ENCODE results near the gene TMEM18. TPM values are rescaled to one million over a fixed set of nuclear protein-coding genes. Genes with fewer than 3 reads are reported as not detected.

TMEM18 gene
- total RNA-seq, 4 donors from 2014 or later, result 10.6 to 32.7 (median 18.8) TPM

DNA sequence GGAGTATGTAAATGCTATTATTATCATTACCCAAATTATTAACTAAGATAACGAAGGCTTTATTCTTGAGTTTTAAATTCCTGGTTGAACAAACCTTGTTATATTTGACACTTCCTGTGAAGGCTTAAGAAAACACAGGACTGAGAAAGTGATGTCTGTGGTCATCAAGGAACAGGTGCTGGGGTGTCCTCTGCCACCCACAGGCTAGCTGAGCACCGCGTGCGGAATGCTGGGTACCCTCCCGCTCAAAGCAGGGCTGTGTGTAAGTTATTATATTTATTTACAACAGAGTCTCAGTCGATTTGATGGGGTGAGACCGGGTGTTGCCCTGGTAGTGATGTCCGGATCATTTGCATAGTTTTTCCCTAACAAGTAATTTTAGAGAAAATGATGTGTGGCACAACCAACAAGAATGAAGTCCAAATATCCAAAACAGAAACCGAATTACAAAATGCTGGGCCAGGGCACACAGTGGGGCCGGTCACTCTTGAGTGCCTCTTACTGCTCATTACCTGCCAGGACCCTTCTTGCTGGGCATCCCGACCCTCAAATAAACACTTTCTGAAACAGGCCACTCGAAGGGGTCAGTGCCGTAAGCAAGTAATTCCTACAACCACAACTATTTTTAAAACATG, 49.2 kb downstream of the TMEM18 start:
- no peaks in the 10 kb centered on the region for H3K36me3 ChIP-seq
- 82 to 89% methylated on average over 13 of the region's 13 CpGs for WGBS, 2 donors (ENCODE audit: low coverage in 1 of 2)
- TF ChIP-seq POLR2AphosphoS5 (IDR thresholded peaks at IDR 0.05), result no peak
- no peak for TF ChIP-seq POLR2A (IDR thresholded peaks at IDR 0.05)
- no peak for TF ChIP-seq EP300 (IDR thresholded peaks at IDR 0.05)
- TF ChIP-seq, protein P1, sequence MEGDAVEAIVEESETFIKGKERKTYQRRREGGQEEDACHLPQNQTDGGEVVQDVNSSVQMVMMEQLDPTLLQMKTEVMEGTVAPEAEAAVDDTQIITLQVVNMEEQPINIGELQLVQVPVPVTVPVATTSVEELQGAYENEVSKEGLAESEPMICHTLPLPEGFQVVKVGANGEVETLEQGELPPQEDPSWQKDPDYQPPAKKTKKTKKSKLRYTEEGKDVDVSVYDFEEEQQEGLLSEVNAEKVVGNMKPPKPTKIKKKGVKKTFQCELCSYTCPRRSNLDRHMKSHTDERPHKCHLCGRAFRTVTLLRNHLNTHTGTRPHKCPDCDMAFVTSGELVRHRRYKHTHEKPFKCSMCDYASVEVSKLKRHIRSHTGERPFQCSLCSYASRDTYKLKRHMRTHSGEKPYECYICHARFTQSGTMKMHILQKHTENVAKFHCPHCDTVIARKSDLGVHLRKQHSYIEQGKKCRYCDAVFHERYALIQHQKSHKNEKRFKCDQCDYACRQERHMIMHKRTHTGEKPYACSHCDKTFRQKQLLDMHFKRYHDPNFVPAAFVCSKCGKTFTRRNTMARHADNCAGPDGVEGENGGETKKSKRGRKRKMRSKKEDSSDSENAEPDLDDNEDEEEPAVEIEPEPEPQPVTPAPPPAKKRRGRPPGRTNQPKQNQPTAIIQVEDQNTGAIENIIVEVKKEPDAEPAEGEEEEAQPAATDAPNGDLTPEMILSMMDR (IDR thresholded peaks at IDR 0.05), result no peak
- H3K27me3 ChIP-seq, result peaks cover 7% of the 10 kb centered on the region
- no peak overlapping the region for H3K4me3 ChIP-seq
- no peaks in the 10 kb centered on the region for H3K9me3 ChIP-seq
- ATAC-seq, result no peak
- H3K27ac ChIP-seq, result no peak overlapping the region
- no peaks in the 10 kb centered on the region for H3K4me1 ChIP-seq

DNA sequence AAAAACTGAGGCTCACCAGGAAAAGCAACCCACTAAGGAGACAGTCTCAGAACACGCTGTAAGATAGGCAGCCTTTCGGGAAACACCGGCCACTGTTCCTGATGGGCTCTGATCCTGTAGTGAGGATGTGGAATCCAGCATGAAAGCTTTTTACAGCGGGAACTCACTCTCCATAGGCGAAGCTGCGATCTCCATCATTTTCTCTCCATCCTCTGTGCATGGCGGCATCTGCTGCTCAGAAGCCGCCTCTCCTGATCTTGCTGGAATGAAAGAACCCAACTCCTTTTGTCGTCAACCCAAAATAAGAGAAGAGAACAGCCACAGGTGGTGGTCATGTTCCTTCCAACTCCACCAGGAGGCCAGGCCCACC, 49.9 kb downstream of the TMEM18 start:
- Histone ChIP-seq H3K36me3 (no peaks in the 10 kb centered on the region), H3K9me3 (no peaks in the 10 kb centered on the region), H3K4me1 (no peaks in the 10 kb centered on the region), H3K4me3 (no peak overlapping the region), H3K27me3 (peaks cover 7% of the 10 kb centered on the region), H3K27ac (no peak overlapping the region)
- ATAC-seq, result no peak
- WGBS, 2 donors (ENCODE audit: low coverage in 1 of 2), result 94 to 96% methylated on average over 6 to 8 of the region's 9 CpGs
- TF ChIP-seq, protein P1 (IDR thresholded peaks at IDR 0.05), result no peak
- TF ChIP-seq POLR2A (IDR thresholded peaks at IDR 0.05) (no peak), EP300 (IDR thresholded peaks at IDR 0.05) (no peak), POLR2AphosphoS5 (IDR thresholded peaks at IDR 0.05) (no peak)

DNA sequence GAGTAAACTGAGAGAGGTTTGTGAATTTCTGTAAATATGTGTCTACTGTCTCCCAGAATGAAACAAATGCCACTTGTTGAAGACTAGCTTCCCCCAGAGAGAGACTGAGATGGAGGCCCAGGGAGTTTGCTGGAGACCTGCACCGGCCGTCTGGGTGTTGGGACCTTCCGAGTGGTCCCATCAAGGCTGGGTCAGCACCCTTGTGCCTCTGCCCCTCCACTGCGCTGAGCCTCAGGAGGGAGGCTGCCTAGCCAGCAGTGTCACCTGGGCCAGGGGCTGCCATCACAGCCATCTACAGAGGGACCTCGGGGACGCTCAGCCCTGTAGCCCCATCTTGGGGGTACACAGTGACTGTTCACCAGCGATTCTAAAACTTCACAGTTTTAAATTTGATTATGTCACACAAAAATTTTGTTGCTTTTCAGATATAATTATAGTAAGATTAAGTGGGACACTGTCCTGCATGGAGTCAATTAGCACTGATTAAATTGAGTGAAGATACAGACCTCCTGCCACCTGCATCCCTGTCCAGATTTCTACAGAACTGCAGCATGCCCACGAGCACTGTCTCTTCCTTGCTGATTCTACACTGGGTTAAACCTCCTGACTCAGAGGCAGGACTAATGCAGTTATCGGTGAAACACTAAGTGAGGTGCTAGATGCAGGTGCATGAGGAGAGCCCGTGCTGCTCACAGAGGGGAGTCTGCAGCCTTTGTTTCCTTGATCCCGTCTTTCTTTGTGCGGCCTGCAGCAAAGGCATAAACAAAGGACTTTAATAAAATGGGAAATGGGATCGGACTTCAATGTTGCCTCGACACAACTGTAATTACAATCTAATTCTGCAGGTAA, 50.5 kb downstream of the TMEM18 start:
- Histone ChIP-seq H3K4me1 (no peaks in the 10 kb centered on the region), H3K27me3 (peaks cover 7% of the 10 kb centered on the region), H3K4me3 (no peak overlapping the region), H3K27ac (no peak overlapping the region), H3K36me3 (no peaks in the 10 kb centered on the region), H3K9me3 (no peaks in the 10 kb centered on the region)
- 74 to 93% methylated on average over 4 to 12 of the region's 14 CpGs for WGBS, 2 donors (ENCODE audit: low coverage in 1 of 2)
- no peak for ATAC-seq
- TF ChIP-seq EP300 (IDR thresholded peaks at IDR 0.05), result no peak
- TF ChIP-seq POLR2A (IDR thresholded peaks at IDR 0.05), result no peak
- no peak for TF ChIP-seq POLR2AphosphoS5 (IDR thresholded peaks at IDR 0.05)
- TF ChIP-seq, protein P1 (IDR thresholded peaks at IDR 0.05), result no peak

DNA sequence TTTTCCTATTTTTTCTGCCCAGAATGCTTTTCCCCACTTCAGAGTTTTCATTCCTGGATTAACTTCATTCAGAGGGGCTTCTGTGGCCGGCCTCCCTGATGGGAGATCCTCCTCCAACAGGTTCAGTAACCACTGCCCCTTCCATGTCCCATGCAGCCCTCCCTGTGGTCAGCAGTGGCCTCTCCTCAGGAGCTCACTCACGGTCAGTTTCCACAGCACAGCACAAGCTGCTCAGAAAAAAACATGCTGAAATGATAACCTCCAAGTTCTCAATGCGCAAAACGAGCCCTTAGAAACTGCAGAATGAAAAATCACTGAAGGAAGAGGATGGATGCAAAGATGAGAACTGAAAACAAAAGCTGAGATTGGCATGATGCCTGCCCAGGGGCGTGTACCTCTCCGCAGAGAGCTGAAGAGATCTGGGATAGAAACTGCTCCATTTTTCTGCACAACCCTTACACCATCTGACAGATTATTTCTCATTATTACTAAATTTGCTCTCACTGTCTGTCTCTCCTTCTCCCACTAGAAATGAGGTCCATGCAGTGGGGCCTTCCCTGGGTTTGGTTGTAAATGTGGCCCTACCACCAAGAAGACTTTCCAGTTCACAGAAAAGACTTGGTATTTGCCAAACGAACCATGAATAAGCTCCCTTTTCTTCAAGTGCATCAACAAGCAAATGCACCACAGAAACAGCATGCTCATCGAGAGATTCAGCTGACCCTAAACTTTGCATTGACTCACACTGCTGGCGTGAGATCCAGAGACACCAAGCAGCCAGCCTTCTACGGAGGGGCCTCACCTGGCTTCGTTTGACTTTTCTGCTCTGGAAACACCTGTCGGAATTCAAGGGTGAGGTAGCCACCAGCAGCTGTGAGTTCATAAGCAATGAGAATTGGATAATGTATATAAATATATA, 51.5 kb downstream of the TMEM18 start:
- WGBS, 2 donors (ENCODE audit: low coverage in 1 of 2), result 58 to 59% methylated on average over 6 to 11 of the region's 12 CpGs
- Histone ChIP-seq H3K27ac (no peak overlapping the region), H3K27me3 (peaks cover 7% of the 10 kb centered on the region), H3K4me1 (no peaks in the 10 kb centered on the region), H3K4me3 (no peak overlapping the region), H3K36me3 (no peaks in the 10 kb centered on the region), H3K9me3 (no peaks in the 10 kb centered on the region)
- no peak for ATAC-seq
- TF ChIP-seq POLR2A (IDR thresholded peaks at IDR 0.05) (no peak), POLR2AphosphoS5 (IDR thresholded peaks at IDR 0.05) (no peak), EP300 (IDR thresholded peaks at IDR 0.05) (no peak)
- TF ChIP-seq, protein P1 (IDR thresholded peaks at IDR 0.05), result no peak
